ENCODE data around the gene ENHO. TPM values are rescaled to one million over a fixed set of nuclear protein-coding genes. Genes with fewer than 3 reads are reported as not detected.

ENHO gene
- total RNA-seq, 1 donor from 2014 or later: 0.86 TPM

GRCh38 chr9:34501372-34501771 lies 21.4 kb downstream of the ENHO start:
- Mint-ChIP-seq H3K4me3 (ENCODE audit: unreplicated experiment) (no peak overlapping the region), H3K27me3 (ENCODE audit: unreplicated experiment) (peaks cover 59% of the 10 kb centered on the region), H3K27ac (ENCODE audit: unreplicated experiment) (no peak overlapping the region), H3K9me3 (ENCODE audit: unreplicated experiment) (no peaks in the 10 kb centered on the region), H3K4me1 (ENCODE audit: unreplicated experiment) (no peaks in the 10 kb centered on the region), H3K36me3 (ENCODE audit: unreplicated experiment) (no peaks in the 10 kb centered on the region)
- TF ChIP-seq, protein P1, sequence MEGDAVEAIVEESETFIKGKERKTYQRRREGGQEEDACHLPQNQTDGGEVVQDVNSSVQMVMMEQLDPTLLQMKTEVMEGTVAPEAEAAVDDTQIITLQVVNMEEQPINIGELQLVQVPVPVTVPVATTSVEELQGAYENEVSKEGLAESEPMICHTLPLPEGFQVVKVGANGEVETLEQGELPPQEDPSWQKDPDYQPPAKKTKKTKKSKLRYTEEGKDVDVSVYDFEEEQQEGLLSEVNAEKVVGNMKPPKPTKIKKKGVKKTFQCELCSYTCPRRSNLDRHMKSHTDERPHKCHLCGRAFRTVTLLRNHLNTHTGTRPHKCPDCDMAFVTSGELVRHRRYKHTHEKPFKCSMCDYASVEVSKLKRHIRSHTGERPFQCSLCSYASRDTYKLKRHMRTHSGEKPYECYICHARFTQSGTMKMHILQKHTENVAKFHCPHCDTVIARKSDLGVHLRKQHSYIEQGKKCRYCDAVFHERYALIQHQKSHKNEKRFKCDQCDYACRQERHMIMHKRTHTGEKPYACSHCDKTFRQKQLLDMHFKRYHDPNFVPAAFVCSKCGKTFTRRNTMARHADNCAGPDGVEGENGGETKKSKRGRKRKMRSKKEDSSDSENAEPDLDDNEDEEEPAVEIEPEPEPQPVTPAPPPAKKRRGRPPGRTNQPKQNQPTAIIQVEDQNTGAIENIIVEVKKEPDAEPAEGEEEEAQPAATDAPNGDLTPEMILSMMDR (IDR thresholded peaks at IDR 0.05): no peak
- no peak for DNase-seq (ENCODE audit: extremely low spot score, unreplicated experiment)

GRCh38 chr9:34500623-34501267 lies 22.0 kb downstream of the ENHO start:
- no peak for DNase-seq (ENCODE audit: extremely low spot score, unreplicated experiment)
- H3K27me3 Mint-ChIP-seq (ENCODE audit: unreplicated experiment): peaks cover 57% of the 10 kb centered on the region
- no peaks in the 10 kb centered on the region for H3K4me1 Mint-ChIP-seq (ENCODE audit: unreplicated experiment)
- H3K36me3 Mint-ChIP-seq (ENCODE audit: unreplicated experiment): no peaks in the 10 kb centered on the region
- H3K9me3 Mint-ChIP-seq (ENCODE audit: unreplicated experiment): no peaks in the 10 kb centered on the region
- H3K4me3 Mint-ChIP-seq (ENCODE audit: unreplicated experiment): no peak overlapping the region
- TF ChIP-seq, protein P1 (IDR thresholded peaks at IDR 0.05): peak; percentile 98
- H3K27ac Mint-ChIP-seq (ENCODE audit: unreplicated experiment): no peak overlapping the region

- DNase-seq (ENCODE audit: extremely low spot score, unreplicated experiment): no peak
- Mint-ChIP-seq H3K36me3 (ENCODE audit: unreplicated experiment) (no peaks in the 10 kb centered on the region), H3K9me3 (ENCODE audit: unreplicated experiment) (no peaks in the 10 kb centered on the region), H3K4me1 (ENCODE audit: unreplicated experiment) (no peaks in the 10 kb centered on the region), H3K27me3 (ENCODE audit: unreplicated experiment) (peaks cover 42% of the 10 kb centered on the region), H3K27ac (ENCODE audit: unreplicated experiment) (no peak overlapping the region), H3K4me3 (ENCODE audit: unreplicated experiment) (no peak overlapping the region)
- TF ChIP-seq, protein P1 (IDR thresholded peaks at IDR 0.05): no peak
These were observed 23.7 kb downstream of the ENHO start for GRCh38 chr9:34499076-34499475.

GRCh38 chr9:34498553-34498952 lies 24.2 kb downstream of the ENHO start:
- peaks cover 39% of the 10 kb centered on the region for H3K27me3 Mint-ChIP-seq (ENCODE audit: unreplicated experiment)

GRCh38 chr9:34496149-34496712 lies 26.6 kb downstream of the ENHO start:
- no peaks in the 10 kb centered on the region for H3K9me3 Mint-ChIP-seq (ENCODE audit: unreplicated experiment)
- TF ChIP-seq, protein P1 (IDR thresholded peaks at IDR 0.05): no peak
- H3K27ac Mint-ChIP-seq (ENCODE audit: unreplicated experiment): no peak overlapping the region
- H3K36me3 Mint-ChIP-seq (ENCODE audit: unreplicated experiment): no peaks in the 10 kb centered on the region
- no peak for DNase-seq (ENCODE audit: extremely low spot score, unreplicated experiment)
- no peak overlapping the region for H3K4me3 Mint-ChIP-seq (ENCODE audit: unreplicated experiment)
- no peaks in the 10 kb centered on the region for H3K4me1 Mint-ChIP-seq (ENCODE audit: unreplicated experiment)
- peaks cover 37% of the 10 kb centered on the region for H3K27me3 Mint-ChIP-seq (ENCODE audit: unreplicated experiment)

More at GRCh38 chr9:34498553-34498952, 24.2 kb downstream of the ENHO start:
- Mint-ChIP-seq H3K27ac (ENCODE audit: unreplicated experiment) (no peak overlapping the region), H3K4me1 (ENCODE audit: unreplicated experiment) (no peaks in the 10 kb centered on the region), H3K36me3 (ENCODE audit: unreplicated experiment) (no peaks in the 10 kb centered on the region), H3K4me3 (ENCODE audit: unreplicated experiment) (no peak overlapping the region), H3K9me3 (ENCODE audit: unreplicated experiment) (no peaks in the 10 kb centered on the region)
- TF ChIP-seq, protein P1 (IDR thresholded peaks at IDR 0.05): no peak
- no peak for DNase-seq (ENCODE audit: extremely low spot score, unreplicated experiment)
